Umbilical cord (tissue), 2 donors: Measurements from ENCODE around the gene MYO10. TPM values are rescaled to one million over a fixed set of nuclear protein-coding genes. Genes with fewer than 3 reads are reported as not detected.

Source experiments
- DNase-seq: peaks from one replicate; pipeline ENCODE4 v3.0.0-alpha.2; 2015; ENCODE audit warnings: low spot score
- total RNA-seq: library from RNA; depleted of rRNA; stranded (reverse); fragments of >200 nt; gene quantifications from one replicate; pipeline ENCODE4 v1.2.3, GENCODE V29; 2014; ENCODE audit warnings: low replicate concordance; ENCODE audit not compliant: insufficient read depth

The MYO10 gene
- total RNA-seq, 1 donor from 2014 or later = 24.1 TPM

DNA sequence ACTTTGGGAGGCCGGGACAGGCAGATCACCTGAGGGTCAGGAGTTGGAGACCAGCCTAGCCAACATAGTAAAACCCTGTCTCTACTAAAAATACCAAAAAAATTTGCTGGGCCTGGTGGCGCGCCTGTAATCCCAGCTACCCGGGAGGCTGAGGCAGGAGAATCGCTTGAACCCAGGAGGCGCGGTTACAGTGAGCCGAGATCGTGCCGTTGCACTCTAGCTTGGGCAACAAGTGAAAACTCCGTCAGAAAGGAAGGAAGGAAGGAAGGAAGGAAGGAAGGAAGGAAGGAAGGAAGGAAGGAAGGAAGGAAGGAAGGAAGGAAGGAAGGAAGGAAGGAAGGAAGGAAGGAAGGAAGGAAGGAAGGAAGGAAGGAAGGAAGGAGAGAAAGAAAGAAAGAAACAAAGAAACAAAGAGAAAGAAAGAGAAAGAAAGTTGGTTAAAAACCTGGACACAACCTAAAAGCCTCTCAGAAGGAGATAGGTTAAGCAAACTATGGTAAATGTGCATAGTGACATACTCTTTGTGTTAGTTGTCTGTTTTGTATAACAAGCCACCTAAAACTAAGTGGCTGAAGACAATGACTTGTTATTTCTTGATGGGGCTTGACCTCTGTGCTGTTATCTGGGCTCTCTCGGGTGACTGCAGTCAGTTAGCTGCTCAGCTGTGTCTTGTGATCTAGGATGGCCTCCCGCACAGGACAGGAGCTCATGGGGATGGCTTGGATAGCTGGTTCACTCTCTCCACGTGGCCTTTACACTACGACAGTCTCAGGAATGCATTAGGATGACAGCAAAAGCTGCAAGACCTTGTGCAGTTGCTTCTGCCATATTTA, 8.0 kb upstream of the MYO10 start:
- no peak for DNase-seq

DNA sequence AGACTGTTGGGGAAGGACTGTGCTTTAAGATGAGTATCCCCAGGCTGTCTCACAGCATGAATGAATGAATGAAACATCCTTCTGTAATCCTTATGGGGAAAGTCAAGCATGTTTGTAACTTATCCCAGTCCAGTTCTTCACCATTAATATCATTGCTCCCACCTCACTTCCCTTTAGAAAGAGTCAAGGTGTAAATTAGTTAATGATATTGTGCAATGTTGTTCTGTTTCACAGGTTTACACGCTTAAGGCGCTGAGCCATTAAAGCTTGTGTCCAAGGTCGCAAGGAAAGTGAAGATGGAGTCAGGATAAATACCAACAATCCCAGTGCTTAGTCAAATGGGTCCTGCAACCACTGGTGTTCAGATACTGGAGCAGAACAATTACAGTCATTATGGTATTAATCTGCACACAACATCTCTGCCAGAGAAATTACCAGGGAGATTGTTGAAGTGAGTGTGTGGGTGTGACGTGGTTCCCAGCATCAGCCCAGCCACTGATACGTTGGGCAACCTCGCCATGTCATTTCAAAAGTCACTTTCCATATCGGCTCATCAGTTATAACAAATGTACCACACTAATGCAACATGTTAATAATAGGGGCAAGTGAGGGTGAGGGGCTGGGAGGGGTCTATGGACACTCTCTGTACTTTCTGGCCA, 1.5 kb upstream of the MYO10 start:
- DNase-seq = no peak

DNA sequence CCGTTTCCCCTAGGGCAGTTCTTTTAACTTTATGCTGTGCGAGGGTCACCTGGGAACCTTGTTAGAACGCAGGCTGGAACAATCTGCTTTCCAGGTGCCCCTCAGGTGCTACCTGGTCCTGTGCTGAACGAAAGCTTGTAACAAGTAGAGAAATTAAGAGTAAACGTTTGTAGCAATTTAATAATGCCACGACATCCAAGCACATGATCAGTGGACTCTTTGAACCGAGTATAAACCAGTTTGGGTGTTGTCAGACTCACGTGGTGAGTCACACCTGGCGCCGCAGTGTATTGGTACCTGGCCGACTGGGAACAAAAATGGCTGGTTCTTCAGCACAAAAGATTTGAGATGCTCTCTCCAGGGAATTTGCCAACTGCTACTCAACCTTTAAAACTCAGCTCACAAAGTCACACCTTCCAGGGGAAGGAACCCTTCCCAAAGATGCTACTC, 926 bp upstream of the MYO10 start:
- no peak for DNase-seq

DNA sequence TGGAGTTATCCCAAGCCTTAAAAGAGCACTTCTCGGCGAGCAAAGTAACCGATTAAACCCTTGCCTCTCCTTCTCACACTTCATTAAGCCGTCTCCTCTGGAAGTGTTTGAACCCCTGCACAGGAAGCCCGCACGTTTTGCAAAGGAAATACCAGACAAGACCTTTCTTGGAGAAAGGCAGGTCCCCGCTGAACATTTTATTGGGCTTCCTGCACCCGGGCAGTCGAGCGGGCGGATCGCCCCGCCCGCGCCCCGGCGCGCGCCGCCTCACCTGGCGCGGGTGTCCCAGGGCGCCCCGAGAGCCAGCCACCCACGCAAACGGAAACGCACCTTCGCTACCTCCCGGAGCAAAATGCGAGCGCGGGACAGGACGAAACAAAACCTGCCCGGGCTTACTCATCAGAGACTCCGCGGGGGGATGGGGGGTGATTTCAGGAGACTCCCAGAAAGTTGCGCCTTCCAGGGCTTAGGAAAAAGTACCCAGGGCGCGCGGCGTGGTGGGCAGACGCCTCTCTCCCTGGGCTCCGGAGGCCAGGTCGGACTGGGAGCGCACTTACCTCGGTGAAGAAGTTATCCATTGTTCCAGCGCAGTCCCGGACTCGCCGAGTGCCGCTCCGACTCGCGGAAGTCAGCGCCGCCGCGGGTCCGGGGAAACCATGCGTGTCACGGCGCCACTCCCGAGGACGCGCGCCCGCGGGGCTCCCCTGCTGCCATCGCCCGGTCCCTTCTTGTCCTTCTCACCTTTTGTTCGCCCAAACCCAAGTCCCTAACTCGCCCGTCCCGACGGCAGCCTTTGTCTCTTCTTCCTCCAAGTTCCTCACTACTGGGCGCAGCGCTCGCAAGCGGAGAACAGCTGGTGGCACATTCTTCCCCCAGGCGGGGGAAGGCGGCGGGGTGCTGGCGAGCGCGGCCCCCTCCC, 598 bp downstream of the MYO10 start:
- DNase-seq = peak; percentile 67

DNA sequence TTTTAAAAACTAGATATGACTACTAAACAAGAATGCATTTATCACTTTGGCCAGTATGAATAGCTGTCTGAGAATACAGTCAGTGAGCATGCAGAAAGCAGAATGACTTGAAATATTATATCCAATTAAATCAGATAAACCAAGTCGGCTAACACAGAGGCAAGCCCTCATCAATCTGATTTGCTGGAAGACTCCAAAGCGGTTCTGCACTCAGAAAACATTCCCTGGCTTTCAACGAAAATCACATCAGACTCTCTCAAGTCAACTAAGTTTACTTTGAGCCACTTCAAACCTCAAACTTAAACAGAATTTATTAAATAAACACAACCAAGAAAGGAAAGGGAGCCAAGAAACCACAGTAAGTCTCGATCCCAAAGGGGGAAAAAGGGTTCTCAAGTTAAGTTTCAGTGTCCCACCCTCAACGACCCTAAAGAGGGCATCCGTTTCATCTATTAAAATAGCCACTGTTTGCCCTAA, 1.4 kb downstream of the MYO10 start:
- peak; percentile 33 for DNase-seq

DNA sequence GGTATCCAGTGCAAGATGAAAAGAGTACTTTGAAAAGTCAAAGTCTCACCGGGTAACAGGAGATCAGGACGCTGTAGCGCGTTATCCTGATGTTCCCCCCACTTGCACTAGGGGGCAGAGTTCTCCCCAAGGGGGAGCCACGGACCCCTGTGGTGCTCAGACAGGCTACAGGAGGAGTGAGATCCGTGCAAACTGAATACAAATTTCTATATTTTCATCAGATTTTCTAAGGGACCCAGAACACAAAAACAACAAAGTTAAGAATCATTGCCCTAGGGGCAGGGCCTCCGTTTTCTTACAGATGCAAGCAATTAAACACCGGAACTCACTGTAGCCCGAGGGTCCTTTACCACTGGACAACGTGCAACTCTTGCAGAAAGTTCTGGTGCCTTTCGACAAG, 2.0 kb downstream of the MYO10 start:
- DNase-seq = peak; percentile 46

DNA sequence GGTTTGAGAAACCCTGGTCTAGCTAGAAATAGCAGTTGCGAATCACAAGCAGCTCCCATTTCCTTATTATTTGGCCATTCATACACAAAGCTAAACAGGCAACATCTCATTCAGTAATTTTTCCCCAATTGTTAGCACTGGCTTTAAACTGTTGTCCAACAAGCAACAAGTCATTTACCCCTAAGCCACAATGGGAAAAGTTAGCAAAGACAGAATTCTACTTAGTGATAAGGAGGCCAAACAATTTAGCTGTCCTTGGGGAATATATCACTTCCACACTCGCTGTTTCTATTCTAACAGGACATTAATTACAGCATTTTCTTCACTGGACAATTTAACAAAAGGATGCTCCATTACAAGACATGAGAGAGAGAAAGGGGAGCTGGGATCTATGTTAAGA, 2.8 kb downstream of the MYO10 start:
- no peak for DNase-seq

DNA sequence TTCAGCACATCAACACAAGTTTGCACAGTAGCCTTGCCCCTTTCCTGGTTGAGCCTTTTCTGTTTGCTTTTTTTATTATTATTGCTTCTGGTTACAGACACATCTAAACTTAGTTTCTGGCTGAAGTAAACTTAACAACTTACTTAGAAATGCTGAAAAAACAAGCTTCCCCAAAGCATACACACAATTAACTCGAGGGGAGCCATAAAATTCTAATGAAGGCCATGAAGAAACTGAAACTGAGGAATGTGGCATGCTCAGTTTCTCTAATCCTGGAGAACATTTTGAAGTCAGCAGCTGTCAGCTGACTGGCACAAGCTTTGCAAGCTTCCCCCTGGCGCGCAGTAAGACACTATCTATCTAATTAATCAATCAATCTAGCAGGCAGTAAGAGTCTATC, 3.7 kb downstream of the MYO10 start:
- DNase-seq = no peak

DNA sequence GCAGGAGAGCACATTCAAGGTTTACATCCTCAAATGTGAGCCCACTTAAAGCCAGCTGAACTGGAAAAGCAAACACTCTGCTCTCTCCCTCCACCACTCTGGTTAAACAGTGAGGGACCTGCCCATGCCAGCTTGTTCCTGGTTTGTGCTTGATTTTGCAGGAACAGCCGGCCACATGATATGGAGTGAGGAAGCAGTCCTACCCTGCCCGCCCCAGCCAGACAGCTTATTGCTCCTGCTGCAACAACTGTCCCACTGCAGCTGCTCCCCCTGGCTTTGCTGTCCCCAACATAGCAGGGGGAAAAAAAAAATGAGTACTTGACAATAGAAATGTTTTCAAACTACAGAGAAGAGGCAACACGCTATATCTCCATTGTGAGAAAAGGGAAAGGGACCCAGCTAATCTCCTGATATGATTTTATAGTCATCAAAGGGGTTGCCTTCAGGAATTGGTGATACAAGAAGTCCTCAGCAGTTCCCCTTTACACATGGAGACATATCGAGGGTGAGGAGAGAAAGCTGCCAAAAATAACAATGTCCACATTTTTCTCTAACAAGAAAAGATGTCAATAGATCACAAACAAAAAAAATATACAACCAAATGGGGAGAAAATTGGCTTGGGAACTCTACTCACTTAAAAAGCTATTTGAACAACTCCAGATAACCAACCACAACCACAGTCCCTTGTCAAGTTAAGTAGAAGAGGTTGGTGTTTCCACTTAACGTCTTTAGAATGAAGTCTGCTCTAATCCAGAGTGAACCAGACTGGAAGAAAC, 4.6 kb downstream of the MYO10 start:
- no peak for DNase-seq

DNA sequence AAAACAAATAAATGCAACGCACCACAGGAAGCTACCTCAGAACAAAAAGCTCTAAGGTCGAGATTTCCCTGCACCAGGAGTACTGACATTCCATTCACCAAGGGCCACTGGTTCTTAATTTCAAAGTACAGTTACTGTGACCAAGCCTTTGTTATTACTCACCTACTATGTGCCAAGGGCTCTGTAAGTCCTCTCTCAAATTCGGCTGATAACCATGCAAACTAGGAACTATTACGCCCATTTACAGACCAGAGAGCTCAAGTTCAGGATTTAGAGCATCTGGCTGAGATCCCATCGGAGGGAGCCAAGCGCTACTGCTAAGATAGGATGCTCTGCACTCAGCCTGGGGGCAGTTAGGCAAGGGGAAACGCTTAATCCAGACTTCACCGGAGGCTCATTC, 5.6 kb downstream of the MYO10 start:
- DNase-seq = peak; percentile 63

DNA sequence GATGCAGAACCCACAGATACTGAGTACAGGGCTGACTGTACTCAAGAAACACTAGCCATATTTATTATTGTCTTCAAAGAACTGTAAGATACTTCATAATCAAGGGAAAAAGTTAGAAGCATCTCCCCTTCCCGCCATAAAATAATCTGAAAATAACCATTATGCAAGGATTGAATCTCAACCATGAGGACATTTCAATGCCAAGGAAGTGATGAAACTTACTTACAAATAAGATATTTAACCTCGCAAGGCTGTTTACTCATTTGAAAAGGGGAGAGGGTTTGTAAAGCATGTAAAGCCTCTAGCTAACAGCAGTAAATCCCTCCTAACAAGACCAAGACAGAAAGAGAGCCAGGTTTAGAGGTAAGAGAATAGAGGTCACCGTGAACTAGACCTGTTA, 6.3 kb downstream of the MYO10 start:
- no peak for DNase-seq

DNA sequence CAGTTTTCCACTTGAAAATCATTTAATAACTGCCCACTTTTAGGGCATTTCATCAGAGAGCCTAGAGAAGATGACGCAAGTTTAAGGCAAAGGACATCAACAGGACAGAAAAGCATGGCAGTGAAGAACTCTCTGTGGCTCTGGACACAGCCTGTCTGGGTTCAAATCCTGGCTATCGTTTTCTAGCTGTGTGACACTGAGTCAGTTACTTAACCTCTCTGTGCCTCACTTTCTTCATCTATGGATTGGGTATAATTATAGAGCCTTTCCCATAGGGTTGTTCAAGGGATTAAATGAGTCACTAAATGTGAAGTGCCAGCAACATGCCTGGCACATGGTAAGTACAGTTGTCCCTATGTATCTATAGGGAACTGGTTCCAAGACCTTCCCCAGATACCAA, 6.7 kb downstream of the MYO10 start:
- DNase-seq = no peak

DNA sequence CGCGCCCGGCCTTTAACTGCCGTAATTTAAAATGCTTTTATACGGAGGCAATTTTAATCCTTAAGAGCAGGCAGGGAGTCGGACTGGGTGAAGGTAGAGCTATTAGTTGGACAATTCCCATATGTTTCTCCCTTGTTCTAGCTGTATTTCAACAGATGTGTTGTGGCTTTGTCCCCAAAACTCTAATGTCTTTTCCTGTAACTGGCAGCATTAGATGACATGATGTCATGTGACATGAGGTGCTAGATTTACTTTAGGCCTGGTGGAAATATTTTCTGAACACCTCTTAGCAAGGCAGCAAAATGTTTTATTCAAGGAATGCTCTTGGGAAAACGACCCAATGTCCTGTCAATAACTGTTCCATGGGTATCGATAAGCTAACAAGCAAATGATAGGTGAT, 8.5 kb downstream of the MYO10 start:
- no peak for DNase-seq

DNA sequence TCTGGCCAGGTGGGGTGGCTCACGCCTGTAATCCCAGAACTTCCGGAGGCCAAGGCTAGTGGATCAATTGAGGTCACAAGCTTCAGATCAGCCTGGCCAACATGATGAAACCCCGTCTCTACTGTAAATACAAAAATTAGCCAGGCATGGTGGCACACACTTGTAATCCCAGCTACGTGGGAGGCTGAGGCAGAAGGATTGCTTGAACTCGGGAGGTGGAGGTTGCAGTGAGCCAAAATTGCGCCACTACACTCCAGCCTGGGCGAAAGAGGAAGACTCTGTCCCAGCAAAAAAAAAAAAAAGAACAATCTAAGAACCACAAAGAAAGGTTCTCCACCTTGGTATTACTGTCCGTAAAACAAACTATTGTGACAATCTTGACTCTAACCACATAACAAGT, 9.7 kb downstream of the MYO10 start:
- DNase-seq = no peak

DNA sequence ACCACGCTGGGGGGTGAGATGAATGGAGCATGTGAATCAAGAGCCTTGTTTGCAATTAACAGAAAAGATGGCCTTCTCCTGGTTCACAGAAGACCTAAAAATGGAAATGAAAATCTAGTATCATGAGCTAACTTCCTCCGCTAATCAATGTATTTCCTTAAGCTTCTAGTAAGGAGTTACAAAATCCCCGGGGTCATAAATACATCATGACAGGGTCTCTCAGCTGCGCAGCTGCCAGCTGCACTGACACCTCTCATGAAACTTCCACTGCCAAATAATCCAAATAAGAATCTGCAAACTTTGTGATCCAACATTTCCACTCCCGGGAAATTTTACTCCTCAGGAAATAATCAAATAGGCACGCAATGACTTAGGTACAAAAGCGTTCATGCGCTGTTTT, 11.9 kb downstream of the MYO10 start:
- no peak for DNase-seq

DNA sequence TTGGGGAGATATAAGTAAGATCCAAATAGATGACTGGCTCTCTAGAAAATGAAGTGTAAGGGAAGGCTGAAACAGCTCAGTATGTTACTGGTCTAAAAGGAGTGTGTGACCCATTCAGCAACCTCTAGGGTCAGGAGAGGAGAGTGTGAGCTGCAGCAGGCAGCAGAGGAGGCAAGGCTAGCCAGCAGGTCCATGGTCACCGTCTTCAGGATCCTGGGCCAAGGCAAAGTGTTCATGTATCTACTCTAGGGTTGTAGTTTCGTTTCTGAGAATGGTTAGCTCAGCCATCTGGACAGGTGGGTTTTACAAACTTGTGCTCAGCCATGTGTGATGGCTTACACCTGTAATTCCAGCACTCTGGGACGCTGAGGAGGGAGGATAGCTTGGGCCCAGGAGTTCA, 13.7 kb downstream of the MYO10 start:
- no peak for DNase-seq

DNA sequence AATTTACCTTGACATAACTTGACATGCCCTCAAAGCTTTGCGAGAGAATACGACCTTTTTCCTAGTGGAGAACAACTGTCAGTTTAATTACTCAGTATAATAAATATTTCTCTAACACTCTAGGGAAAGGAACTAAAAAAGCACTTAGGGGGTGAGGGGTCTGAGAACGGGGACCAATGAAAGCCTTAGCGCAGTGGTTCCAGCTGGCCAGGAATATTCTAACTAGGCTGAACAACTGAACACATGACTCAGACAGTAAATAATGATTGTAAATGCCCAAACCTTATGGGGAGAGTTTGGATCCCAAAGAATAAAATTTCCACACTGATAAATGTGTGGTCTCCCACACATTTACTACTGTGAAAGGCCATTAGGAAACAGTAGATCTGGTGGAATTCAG, 14.9 kb downstream of the MYO10 start:
- DNase-seq = no peak

DNA sequence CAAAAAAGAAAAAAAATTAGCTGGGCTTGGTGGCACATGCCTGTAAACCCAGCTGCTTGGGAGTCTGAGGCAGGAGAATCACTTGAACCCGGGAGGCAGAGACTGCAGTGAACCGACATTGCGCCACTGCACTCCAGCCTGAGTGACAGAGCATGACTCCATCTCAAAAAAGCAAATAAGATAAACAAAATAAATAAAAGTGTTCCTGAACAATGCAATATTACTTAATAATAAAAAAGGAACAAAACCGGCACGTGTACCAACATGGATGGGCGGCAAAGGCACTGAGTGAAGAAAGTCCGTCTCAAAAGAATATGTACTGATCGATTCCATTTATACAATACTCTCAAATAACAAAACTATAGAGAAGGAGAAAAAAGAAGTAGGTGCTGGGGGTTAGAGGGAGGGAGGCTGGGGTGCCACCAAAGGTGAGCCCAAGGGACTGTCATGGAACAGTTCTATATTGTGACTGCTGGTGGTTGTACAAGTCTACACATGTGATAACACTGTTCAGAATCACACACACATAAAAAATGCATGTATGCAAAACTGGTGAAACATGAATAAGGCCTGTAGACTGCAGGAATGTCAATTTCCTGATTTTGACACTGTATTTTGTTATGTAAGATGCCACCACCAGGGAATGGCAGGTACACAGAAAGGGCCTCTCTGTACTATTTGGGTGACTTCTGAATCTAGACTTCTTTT, 15.8 kb downstream of the MYO10 start:
- no peak for DNase-seq

DNA sequence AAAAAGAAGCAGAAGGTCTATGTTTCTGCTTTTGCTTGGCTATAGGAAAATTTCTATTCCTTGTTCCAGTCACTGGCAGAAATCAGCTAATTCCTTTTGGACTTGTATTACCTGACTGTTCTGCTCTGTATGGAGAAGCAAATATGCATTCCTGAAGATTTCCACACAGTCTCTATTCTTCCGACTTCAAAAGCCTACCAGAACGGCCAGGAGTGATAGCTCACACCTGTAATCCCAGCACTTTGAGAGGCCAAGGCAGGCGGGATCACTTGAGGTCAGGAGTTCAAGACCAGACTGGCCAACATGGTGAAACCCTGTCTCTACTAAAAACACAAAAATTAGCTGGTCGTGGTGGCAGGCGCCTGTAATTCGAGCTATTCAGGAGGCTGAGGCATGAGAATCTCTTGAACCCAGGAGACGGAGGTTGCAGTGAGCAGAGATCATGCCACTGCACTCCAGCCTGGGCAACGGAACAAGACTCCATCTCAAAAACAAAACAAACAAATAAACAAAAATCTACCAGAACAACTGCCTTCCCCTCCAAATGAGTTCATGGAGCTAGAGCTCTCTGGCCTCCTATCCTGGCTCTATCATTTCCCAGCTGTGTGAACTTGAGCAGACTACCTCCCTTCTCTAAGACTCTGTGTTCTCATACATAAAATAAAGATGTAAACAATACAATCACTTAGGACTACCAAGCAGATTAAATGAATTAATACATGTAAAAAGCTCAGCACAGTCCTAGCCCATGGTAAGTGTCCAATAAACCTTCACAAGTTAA, 17.0 kb downstream of the MYO10 start:
- DNase-seq = no peak

DNA sequence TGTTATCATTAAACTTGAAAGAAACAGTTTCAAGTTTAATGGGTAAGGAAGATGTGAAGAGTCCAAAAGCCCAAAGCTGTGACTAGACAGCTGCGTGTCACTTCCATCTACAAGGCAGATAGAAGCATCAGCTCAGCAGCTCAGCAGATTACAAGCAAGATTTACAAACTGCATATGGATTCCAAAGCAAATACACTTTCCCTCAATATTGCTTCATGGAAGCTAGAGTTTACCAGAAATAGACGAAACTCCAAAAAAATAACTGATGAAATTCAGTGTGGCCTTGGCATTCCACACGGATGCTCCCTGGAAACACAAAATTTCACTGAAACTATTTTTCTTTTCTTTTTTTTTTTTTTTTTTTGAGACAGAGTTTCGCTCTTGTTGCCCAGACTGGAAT, 17.9 kb downstream of the MYO10 start:
- peak; percentile 49 for DNase-seq
